GM18498 (cell line): ENCODE data around the gene FA2H.
"Not testable (repeated sequence)": the region's sequence is repeated elsewhere in the genome, so short reads cannot be mapped to it uniquely, and the experiment has no call there.

ENCODE experiments used
- ATAC-seq: cut with Tn5 transposase; IDR thresholded peaks from one replicate; pipeline ENCODE4 v1.9.1; 2021; ENCODE audit warnings: mild to moderate bottlenecking, moderate library complexity; ENCODE audit not compliant: unreplicated experiment

The FA2H gene

DNA sequence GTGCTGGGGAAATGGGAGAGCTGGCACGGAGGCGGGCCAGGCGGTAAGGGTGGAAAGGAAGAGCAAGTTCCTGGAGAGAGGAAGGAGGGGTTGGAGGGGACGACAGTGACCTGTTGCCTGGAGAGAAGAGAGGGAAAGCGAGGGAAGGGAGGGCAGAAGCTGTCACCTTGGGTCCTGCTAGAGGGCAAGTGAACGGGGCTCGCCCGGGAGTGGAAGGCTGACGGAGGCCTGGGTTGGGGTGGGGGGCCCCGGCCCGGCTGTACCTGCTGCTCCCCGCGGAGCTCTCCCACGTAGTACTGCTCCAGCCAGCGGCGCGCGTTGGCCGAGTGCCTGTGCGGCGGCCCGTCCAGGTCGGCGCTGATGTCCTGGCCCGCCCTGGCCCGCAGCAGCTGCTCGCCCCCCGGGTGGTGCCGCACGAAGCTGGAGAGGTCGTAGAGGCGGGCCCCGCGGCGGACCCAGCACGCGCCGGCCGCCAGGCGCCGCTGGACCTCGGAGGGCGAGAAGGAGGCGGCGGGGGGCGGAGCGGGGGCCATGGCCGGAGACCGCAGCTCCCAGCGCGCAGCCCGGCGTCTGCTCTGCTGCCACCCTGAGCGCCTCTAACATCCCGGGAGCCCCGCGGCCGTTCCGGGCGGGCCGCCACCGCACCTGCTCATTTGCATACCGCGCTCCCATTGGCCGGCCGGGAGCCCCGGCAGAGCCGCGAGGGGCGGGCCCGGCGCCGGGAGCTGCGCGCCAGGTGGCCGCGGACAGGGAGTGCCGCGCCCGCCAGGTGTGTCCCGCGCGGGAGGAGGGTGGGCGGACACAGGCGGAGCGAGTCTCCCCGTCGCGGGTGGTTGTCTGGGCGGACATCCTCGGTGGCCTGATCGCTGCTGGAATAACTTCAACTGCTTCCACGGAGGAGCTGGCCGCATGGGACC is at the start of gene FA2H:
FA2H (minus strand) TSS at position 598 of the 917 bp plus-strand sequence; CDS start at position 533, 65 bp downstream.
- ATAC-seq = peak; percentile 82

DNA sequence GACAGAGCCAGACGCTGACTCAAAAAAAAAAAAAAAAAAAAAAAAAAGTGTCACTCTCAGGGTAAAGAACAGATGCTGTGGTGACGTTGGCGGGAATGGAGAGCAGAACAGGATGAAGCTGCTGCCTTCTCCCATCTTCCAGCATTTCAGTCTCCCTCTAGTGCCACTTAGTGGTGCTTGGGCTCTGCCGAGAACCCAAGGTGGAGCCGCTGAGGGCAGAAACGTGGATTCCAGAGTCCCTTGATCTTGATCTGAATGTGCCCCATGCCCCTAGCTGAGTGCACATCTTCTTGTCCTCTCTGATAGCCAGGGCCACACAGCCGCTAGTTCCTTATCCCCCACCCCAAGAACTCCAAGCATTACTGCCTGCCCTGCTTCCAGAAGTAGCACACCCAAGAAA is 43.2 kb upstream of the FA2H start:
- no peak for ATAC-seq

- ATAC-seq = peak; percentile 99
Observed at GRCh38 chr16:74813109-74813641, 38.6 kb upstream of the FA2H start.

- ATAC-seq = no peak
Observed at GRCh38 chr16:74811911-74812310, 37.3 kb upstream of the FA2H start.

- not testable (repeated sequence) for ATAC-seq
Observed at GRCh38 chr16:74811216-74811615, 36.6 kb upstream of the FA2H start.

DNA sequence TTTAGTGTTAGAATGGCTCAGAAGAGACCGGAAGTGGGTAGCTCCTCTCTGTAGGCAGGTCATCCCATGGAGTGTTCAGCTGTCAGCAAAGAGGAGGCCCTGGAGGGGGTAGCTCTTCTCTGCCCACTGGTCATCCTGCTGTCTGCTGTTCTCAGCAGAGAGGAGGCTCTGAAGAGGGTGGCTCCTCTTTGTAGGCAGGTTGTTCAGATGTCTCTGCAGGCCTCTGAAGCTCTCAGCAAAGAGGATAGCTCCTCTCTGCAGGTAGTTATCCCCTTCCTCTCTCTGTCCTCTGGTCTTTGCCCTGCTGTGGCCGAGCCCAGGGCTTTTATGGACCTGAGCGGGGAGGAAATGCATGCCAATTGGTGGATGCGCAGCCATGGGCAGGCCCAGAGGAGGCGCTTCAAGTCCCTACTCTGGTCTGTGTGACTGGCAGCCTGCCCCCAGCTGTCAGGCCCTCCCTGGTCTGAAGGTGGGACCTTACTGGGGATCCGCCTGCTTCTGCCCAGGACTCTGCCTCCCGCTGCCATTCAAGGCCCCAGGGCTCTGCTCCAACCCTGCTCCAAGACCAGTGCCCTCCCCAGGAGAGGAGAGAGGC is 32.5 kb upstream of the FA2H start:
- ATAC-seq = no peak

- ATAC-seq = no peak
Observed at GRCh38 chr16:74800216-74800871, 25.7 kb upstream of the FA2H start.

DNA sequence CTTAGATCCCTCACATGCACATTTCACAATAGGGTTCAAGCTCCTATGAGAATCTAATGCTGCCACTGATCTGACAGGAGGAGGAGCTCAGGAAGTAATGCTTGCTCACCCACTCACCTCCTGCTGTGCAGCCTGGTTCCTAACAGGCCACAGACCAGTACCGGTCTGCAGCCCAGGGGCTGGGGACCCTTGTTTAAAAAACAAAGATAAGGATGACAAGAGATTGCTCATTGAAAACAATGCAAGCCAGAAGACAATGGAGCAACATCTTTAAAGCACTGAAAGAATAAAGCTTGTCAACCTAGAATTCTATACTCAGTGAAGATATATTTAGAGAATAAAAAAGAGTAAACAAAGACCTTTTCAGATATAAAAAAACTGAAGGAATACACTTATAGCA is 22.8 kb upstream of the FA2H start:
- ATAC-seq = no peak

- ATAC-seq = no peak
Observed at GRCh38 chr16:74795104-74795503, 20.5 kb upstream of the FA2H start.

DNA sequence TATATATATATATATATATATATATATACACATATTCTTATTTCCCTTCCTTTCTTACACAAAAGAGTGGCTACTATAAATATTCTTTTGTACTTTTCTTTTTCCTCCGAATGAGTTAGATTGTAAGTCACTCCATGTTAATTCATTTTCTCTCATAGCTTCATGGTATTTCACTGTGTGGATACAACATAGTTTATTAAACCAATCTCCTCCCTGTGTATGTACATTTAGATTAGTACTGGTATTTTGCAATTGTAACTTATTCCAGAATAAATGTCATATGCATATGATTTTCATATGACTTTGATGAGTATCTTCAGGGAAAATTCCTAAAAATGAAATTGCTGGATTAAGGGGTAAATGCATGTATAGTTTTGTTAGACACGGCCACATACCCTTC is 20.0 kb upstream of the FA2H start:
- ATAC-seq = no peak

DNA sequence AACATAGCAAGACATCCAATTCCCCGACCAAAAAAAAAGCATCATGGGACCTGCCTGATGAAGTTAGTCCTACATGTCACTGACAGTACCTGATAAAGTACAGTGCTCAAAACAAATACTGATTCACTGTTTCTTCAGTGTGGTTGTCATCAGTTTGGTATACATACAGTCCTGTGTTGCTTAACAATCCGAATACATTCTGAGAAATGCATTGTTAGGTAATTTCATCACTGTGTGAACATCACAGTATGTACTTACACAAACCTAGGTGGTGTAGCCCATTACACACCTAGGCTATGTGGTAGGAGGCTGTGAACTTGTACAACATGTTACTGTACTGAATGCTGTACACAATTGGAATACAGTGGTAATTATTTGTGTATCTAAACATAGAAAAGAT is 19.0 kb upstream of the FA2H start:
- ATAC-seq = no peak

DNA sequence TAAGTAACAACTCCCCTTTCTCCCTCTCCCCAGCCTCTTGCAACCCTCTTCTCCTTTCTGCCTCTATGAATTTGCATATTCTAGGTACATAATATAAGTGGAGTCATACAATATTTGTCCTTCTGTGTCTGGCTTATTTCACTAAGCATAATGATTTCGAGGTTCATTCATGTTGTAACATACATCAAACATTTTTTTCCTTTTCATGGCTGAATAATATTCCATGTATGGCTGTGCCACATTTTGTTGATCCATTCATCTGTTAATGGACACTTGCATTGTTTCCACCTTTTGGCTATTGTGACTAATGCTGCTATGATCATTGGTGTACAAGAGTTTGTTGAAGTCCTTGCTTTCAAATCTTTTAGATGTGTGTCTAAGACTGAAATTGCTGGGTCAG is 17.6 kb upstream of the FA2H start:
- no peak for ATAC-seq

- not testable (repeated sequence) for ATAC-seq
Observed at GRCh38 chr16:74791749-74792148, 17.1 kb upstream of the FA2H start.

GRCh38 chr16:74788108-74788507 is 13.5 kb upstream of the FA2H start:
- no peak for ATAC-seq

DNA sequence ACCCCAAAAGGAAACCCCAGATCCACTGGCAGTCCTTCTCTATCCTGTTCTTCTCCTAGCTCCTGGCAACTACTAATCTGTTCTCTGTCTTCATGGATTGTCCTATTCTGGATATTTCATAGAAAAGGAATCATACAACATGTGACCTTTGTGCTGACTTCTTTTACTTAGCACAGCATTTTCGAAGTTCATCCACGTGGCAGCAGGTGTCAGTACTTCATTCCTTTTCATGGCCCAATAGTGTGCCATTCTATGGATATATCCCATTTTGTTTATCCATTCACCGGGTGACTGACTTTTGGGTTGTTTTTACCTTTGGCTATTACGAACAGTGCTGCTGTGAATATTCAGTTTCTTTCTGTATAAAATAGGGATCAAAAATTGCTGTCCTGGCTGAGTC is 10.4 kb upstream of the FA2H start:
- no peak for ATAC-seq

- ATAC-seq = no peak
Observed at GRCh38 chr16:74778646-74779045, 4.0 kb upstream of the FA2H start.

DNA sequence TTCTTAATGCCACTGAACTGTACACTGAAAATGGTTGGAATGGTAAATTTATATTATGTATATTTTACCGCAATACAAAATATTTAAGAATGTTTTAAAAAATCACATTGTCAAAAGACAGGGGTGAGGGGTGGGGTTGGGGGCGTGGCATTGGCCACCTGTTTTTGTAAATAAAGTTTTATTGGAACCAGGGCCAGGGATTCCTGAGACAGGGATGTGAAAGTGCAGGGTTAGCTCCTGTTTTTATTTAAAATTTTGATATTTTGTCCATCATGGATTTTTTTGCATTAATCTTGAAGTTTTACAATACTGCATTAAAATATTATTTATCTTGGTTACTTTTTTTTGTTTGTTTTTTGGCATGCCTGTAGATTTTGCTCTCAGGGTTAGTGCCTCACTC is 2.3 kb upstream of the FA2H start:
- ATAC-seq = no peak

GRCh38 chr16:74775255-74775654 is 635 bp upstream of the FA2H start:
- ATAC-seq = no peak

DNA sequence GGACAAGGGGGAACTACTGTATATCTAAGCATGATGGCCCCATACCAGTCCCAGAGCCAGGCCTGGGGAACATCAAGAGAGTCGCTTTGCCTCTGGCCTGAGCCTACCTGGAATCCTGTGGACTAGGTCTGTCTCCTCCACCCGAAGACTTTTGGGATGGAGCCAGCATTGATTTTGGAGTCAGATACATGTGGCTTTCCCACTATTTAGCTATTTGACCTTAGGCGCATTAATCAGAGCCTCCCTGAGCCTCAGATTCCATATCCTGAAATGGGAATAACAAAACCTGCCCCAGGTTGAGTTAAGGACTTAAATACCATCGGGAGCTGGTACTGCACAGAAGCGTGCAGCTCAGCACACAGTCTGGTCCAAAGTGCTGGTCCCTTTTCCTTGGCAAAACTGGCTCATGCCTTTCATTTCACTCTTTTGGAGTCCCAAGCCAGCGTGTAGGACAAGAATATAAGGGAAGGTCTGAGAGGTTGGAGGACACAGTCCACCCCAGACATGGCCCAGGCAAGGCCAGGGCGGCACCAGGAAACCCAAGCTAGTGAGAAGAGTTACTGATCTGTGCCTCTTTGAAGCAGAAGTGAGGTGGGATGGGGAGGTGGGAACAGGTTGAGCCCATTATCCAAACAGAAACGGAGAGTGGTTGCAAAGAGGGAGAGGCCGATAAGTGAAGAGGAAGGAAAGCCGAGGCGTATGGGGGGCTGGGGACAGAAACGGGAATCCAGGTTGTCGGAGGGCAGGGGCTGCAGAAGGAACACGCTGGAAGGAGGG is 986 bp downstream of the FA2H start:
- no peak for ATAC-seq

GRCh38 chr16:74771656-74772315 is 2.8 kb downstream of the FA2H start:
- peak; percentile 72 for ATAC-seq
